K562 (cell line): ENCODE measurements around the gene SECISBP2. TPM values are rescaled to one million over a fixed set of nuclear protein-coding genes. Genes with fewer than 3 reads are reported as not detected.
A peak's percentile ranks its signal among the peaks of the same experiment; 100 is the strongest.

Source experiments
- ATAC-seq: fragments of 200-7000 bp; cut with Tn5 transposase; 3 replicates; pipeline ENCODE4 v1.9.1; 2020; ENCODE audit warnings: moderate library complexity
- BruUV-seq: library from RNA; stranded (reverse); fragments of 400-500 nt; replicated peaks from 2 replicates; lab custom pipeline; 2021; lab: Mats Ljungman, UMichigan
- CTCF ChIA-PET: fragments of 300-600 bp; formaldehyde crosslinking; extraction: SDS; loops from one replicate; lab custom pipeline; 2021; ENCODE audit warnings: low intra/inter-chr PET ratio; lab: Yijun Ruan, JAX
- POLR2A ChIA-PET: fragments of 300-600, 350-650 bp; sonication (Branson Sonifier 250); formaldehyde crosslinking; extraction: SDS; loops from one replicate; lab custom pipeline; 2021; ENCODE audit warnings: antibody characterized with exemption, inconsistent platforms; lab: Yijun Ruan, JAX
- DNase-seq, 4 experiments: peaks; one replicate each; pipeline versions ENCODE4 v3.0.0 to v3.0.0-alpha.2; 2011 to 2018; ENCODE audit warnings: low spot score in 3 of 4, mixed read lengths in 3 of 4; ENCODE audit errors: extremely low read depth in 1 of 4
- FAIRE-seq: peaks from 2 replicates; lab custom pipeline; 2011; peaks lifted over from hg19 to GRCh38; lab: Jason Lieb, UNC
- H2AFZ ChIP-seq: 2 replicates; pipeline ENCODE4 v1.6.0; 2011; ENCODE audit warnings: low read depth, low read length, control low read depth, inconsistent platforms
- H3K27ac ChIP-seq: fragments of 200-600 bp; 3 replicates; pipeline ENCODE4 v1.8.0; 2011; ENCODE audit warnings: low read depth, mild to moderate bottlenecking, control low read depth, inconsistent platforms, low read length, moderate library complexity, mixed read lengths; ENCODE audit errors: extremely low read depth
- H3K27me3 ChIP-seq, 2 experiments: fragments of 300-600 bp in 1 of 2; 2 replicates in 1 of 2; 3 replicates in 1 of 2; pipeline versions ENCODE4 v1.6.0 to v1.8.0; 2011; ENCODE audit warnings: inconsistent platforms in 2 of 2, low read length in 2 of 2, mild to moderate bottlenecking in 1 of 2, mixed read lengths in 1 of 2, moderate library complexity in 1 of 2; ENCODE audit not compliant: control insufficient read depth in 2 of 2, insufficient read depth in 2 of 2
- H3K36me3 ChIP-seq: fragments of 300-600 bp; 3 replicates; pipeline ENCODE4 v1.8.0; 2011; ENCODE audit warnings: mild to moderate bottlenecking, low read length, inconsistent platforms; ENCODE audit not compliant: control insufficient read depth, insufficient read depth
- H3K4me1 ChIP-seq, 2 experiments: fragments of 200-600 bp in 1 of 2; replicated peaks in 1 of 2; 2 replicates in 1 of 2; 3 replicates in 1 of 2; pipeline versions ENCODE4 v1.5.1 to v1.8.0; 2011; ENCODE audit warnings: inconsistent platforms in 2 of 2, low read length in 2 of 2, mild to moderate bottlenecking in 1 of 2, mixed read lengths in 1 of 2, moderate library complexity in 1 of 2; ENCODE audit not compliant: control insufficient read depth in 2 of 2, insufficient read depth in 2 of 2
- H3K4me2 ChIP-seq: 2 replicates; pipeline ENCODE4 v1.6.1; 2011; ENCODE audit warnings: low read length, control low read depth, inconsistent platforms, mixed read lengths; ENCODE audit not compliant: insufficient read depth
- H3K4me3 ChIP-seq: fragments of 200-600 bp; sonication (generic), shearing (Covaris generic); 2 replicates; pipeline ENCODE4 v1.5.1; 2016; ENCODE audit warnings: control low read depth, inconsistent platforms
- H3K79me2 ChIP-seq: fragments of 200-600 bp; 3 replicates; pipeline ENCODE4 v1.8.0; 2011; ENCODE audit warnings: low read length, inconsistent platforms; ENCODE audit not compliant: control insufficient read depth, insufficient read depth
- H3K9ac ChIP-seq, 2 experiments: 2 replicates each; pipeline versions ENCODE4 v1.6.0 to v1.6.1; 2011; ENCODE audit warnings: low read depth in 2 of 2, low read length in 2 of 2, control low read depth in 1 of 2, inconsistent platforms in 1 of 2, mild to moderate bottlenecking in 1 of 2, mixed read lengths in 1 of 2; ENCODE audit not compliant: insufficient read depth in 1 of 2
- H3K9me1 ChIP-seq: one replicate; pipeline ENCODE4 v1.6.0; 2011; ENCODE audit warnings: inconsistent platforms, mild to moderate bottlenecking, low read length, moderate library complexity; ENCODE audit not compliant: control insufficient read depth, insufficient read depth
- H3K9me3 ChIP-seq: replicated peaks from 2 replicates; pipeline ENCODE4 v1.5.1; 2011; ENCODE audit warnings: low read depth, low read length, inconsistent platforms; ENCODE audit not compliant: control insufficient read depth, insufficient read depth
- H4K20me1 ChIP-seq: replicated peaks from 2 replicates; pipeline ENCODE4 v1.6.1; 2011; ENCODE audit warnings: low read length, inconsistent platforms, mixed read lengths; ENCODE audit not compliant: control insufficient read depth, insufficient read depth
- CBFB ChIP-seq: sonication (generic); formaldehyde crosslinking; IDR thresholded peaks from 2 replicates; pipeline ENCODE4 v1.4.0; 2020; ENCODE audit warnings: mild to moderate bottlenecking, missing genetic modification reagents
- CEBPB ChIP-seq: fragments of 450-650 bp; IDR thresholded peaks from 2 replicates; pipeline ENCODE4 v1.6.1; 2016; ENCODE audit warnings: missing genetic modification characterization, missing compliant biosample characterization
- MAFF ChIP-seq: IDR thresholded peaks from 2 replicates; pipeline ENCODE4 v1.6.1; 2012; ENCODE audit warnings: low read length, improper control_type of control experiment
- MAFG ChIP-seq: fragments of 450-650 bp; conservative IDR thresholded peaks from 2 replicates; pipeline ENCODE4 v1.6.1; 2016; ENCODE audit warnings: missing genetic modification characterization, missing compliant biosample characterization
- RBM39 ChIP-seq: fragments of 200-400 bp; formaldehyde crosslinking; optimal IDR thresholded peaks from 2 replicates; pipeline ENCODE3; 2018; ENCODE audit warnings: low read depth, low read length
- SIN3B ChIP-seq: fragments of 450-650 bp; IDR thresholded peaks from 2 replicates; pipeline ENCODE4 v1.6.1; 2017; ENCODE audit warnings: low read depth, mild to moderate bottlenecking, moderate library complexity
- SMARCB1 ChIP-seq: IDR thresholded peaks from 2 replicates; pipeline ENCODE4 v1.6.1; 2011; ENCODE audit warnings: improper control_type of control experiment, low read depth; ENCODE audit not compliant: insufficient read length
- USF2 ChIP-seq: sonication (generic); formaldehyde crosslinking; IDR thresholded peaks from 2 replicates; pipeline ENCODE4 v1.5.0; 2020; ENCODE audit warnings: missing genetic modification reagents
- ZNF174 ChIP-seq: fragments of 250-450 bp; sonication (Bioruptor Pico); IDR thresholded peaks from 2 replicates; pipeline ENCODE4 v1.4.0; 2020; ENCODE audit warnings: mild to moderate bottlenecking
- ZNF197 ChIP-seq: fragments of 200-800 bp; sonication (Bioruptor generic); IDR thresholded peaks from 2 replicates; pipeline ENCODE4 v1.6.1; 2016; ENCODE audit warnings: low read depth, missing genetic modification characterization, missing compliant biosample characterization
- ZNF316 ChIP-seq: fragments of 450-650 bp; IDR thresholded peaks from 2 replicates; pipeline ENCODE4 v1.6.1; 2016
- ZNF347 ChIP-seq: fragments of 450-650 bp; formaldehyde crosslinking; IDR thresholded peaks from 2 replicates; pipeline ENCODE4 v1.4.0; 2020; ENCODE audit warnings: low read depth, mild to moderate bottlenecking, moderate library complexity
- ZNF76 ChIP-seq: fragments of 250-450 bp; sonication (Bioruptor Pico); IDR thresholded peaks from 2 replicates; pipeline ENCODE4 v1.4.0; 2020; ENCODE audit warnings: mild to moderate bottlenecking, moderate library complexity, borderline replicate concordance
- WGBS: fragments of 100-300 bp; shearing (Covaris generic); methylation state at CpG from one replicate; pipeline ENCODE4 v1.1.6; 2016; ENCODE audit warnings: low coverage, mixed read lengths; ENCODE audit not compliant: insufficient coverage; ENCODE audit errors: missing lambda C conversion rate; 5-methylcytosine and 5-hydroxymethylcytosine counted together
- in situ Hi-C: fragments of 300-500 bp; cut with MboI; formaldehyde crosslinking; loops from 4 replicates; pipeline ENCODE4 v1.15.0; 2018; ENCODE audit warnings: inconsistent platforms, mixed read lengths
- intact Hi-C: fragments of 100-400 bp; cut with micrococcal nuclease; formaldehyde crosslinking; loops from 2 replicates; pipeline ENCODE4 v1.14.2; 2022
- polyA plus RNA-seq, 8 experiments: library from polyadenylated mRNA; depleted of rRNA in 4 of 8; stranded (reverse) in 5 of 8; unstranded in 3 of 8; fragments of >200 nt; fragmentation: Nextera tagmentation in 2 of 8; fragmentation: Illumina TruSeq in 1 of 8; extraction: Ambion mirVana in 2 of 8; extraction: Trizol in 1 of 8; gene quantifications; 2 replicates each; pipeline versions ENCODE4 v1.2.1 to v1.2.3, GENCODE V29; 2011 to 2014; ENCODE audit warnings: inconsistent platforms in 1 of 8, missing spikeins in 1 of 8
- total RNA-seq, 7 experiments: library from RNA; depleted of rRNA in 6 of 7; stranded (reverse); fragments of >200 nt in 6 of 7; fragmentation: Illumina TruSeq in 2 of 7; extraction: Trizol in 2 of 7; gene quantifications; 2 replicates each; pipeline versions ENCODE4 v1.2.1 to v1.2.3, GENCODE V29; 2011 to 2021; ENCODE audit warnings: low replicate concordance in 1 of 7
- TF ChIP-seq, protein P1 (sequence below): fragments of 450-650 bp; IDR thresholded peaks from 2 replicates; pipeline ENCODE4 v1.6.1; 2016; ENCODE audit warnings: low read depth

Gene SECISBP2
- total and polyA plus RNA-seq, 9 of the 15 experiments (the other 6 are each of a cell fraction or from before 2014, with no cell fraction given), result 3.2 to 41.6 (median 26.1) TPM

DNA sequence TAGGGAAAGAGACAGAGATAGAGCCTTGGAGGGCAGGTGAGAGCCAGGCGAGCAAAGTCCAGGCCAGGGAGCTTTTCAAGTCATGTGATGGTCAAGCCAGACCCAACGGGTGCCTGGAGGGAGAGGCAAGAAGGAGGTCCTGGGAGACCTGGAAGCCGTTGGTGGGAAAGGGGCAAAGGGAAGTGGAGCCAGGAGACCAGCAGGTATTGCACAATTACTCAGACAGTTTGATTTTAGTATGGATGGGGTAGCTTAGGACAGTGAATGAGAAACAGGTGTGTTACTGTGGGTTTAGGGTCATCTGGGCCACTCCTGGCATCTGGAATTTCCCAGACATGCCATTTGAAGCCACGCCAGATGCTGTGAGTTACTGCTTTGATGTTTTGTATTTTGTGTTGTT, 5.1 kb downstream of the SECISBP2 start (continued):
- TF ChIP-seq, protein P1, sequence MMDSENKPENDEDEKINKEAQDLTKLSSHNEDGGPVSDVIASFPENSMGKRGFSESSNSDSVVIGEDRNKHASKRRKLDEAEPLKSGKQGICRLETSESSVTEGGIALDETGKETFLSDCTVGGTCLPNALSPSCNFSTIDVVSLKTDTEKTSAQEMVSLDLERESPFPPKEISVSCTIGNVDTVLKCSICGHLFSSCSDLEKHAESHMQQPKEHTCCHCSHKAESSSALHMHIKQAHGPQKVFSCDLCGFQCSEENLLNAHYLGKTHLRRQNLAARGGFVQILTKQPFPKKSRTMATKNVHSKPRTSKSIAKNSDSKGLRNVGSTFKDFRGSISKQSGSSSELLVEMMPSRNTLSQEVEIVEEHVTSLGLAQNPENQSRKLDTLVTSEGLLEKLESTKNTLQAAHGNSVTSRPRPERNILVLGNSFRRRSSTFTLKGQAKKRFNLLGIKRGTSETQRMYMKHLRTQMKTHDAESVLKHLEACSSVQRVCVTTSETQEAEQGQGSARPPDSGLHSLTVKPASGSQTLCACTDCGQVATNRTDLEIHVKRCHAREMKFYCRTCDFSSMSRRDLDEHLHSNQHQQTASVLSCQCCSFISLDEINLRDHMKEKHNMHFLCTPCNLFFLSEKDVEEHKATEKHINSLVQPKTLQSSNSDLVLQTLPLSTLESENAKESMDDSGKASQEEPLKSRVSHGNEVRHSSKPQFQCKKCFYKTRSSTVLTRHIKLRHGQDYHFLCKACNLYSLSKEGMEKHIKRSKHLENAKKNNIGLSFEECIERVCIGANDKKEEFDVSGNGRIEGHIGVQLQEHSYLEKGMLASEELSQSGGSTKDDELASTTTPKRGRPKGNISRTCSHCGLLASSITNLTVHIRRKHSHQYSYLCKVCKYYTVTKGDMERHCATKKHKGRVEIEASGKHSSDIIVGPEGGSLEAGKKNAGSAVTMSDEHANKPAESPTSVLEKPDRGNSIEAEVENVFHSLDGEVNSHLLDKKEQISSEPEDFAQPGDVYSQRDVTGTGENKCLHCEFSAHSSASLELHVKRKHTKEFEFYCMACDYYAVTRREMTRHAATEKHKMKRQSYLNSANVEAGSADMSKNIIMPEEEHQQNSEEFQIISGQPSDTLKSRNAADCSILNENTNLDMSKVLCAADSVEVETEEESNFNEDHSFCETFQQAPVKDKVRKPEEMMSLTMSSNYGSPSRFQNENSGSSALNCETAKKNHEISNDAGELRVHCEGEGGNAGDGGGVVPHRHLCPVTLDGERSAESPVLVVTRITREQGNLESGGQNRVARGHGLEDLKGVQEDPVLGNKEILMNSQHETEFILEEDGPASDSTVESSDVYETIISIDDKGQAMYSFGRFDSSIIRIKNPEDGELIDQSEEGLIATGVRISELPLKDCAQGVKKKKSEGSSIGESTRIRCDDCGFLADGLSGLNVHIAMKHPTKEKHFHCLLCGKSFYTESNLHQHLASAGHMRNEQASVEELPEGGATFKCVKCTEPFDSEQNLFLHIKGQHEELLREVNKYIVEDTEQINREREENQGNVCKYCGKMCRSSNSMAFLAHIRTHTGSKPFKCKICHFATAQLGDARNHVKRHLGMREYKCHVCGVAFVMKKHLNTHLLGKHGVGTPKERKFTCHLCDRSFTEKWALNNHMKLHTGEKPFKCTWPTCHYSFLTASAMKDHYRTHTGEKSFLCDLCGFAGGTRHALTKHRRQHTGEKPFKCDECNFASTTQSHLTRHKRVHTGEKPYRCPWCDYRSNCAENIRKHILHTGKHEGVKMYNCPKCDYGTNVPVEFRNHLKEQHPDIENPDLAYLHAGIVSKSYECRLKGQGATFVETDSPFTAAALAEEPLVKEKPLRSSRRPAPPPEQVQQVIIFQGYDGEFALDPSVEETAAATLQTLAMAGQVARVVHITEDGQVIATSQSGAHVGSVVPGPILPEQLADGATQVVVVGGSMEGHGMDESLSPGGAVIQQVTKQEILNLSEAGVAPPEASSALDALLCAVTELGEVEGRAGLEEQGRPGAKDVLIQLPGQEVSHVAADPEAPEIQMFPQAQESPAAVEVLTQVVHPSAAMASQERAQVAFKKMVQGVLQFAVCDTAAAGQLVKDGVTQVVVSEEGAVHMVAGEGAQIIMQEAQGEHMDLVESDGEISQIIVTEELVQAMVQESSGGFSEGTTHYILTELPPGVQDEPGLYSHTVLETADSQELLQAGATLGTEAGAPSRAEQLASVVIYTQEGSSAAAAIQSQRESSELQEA, result 0 out of 2 replicates have a peak, but pooled peaks have one; percentile 29
- peak; percentile 88 for TF ChIP-seq CEBPB (tag)

DNA sequence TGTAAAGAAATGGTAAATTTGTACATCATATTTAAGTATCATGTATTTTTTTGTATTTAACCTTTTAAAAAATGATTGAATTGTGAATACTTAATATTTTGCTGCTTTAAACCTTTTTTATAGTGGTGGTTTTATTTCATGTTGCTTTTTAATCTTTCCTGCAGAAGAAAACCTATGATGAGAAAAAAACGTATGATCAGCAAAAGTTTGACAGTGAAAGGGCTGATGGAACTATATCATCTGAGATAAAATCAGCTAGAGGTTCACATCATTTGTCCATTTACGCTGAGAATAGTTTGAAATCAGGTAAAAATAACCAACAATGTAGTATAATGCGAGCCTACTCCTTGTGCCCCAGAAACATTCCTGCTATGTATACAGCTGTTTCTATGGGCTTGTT, 7.4 kb downstream of the SECISBP2 start:
- ATAC-seq, result no peak
- Histone ChIP-seq H3K36me3 (peaks cover 44% of the 10 kb centered on the region; the same call in 2 of the 3 replicates), H3K9ac (no peak overlapping the region), H3K4me3 (no peak overlapping the region), H3K9me3 (no peaks in the 10 kb centered on the region), H3K9me1 (no peaks in the 10 kb centered on the region), H3K4me1 (peaks cover 9 to 17% of the 10 kb centered on the region in 2 experiments), H3K79me2 (peaks cover 38% of the 10 kb centered on the region), H2AFZ (no peak overlapping the region), H3K27me3 (no peaks in the 10 kb centered on the region), H3K27ac (no peak overlapping the region), H4K20me1 (no peaks in the 10 kb centered on the region), H3K4me2 (no peak overlapping the region)
- in situ Hi-C loops (no loop called here), intact Hi-C loops (no loop called here)
- ChIA-PET POLR2A (interaction anchor here (1.8 kb wide), 1 partner anchor 14 kb away, joined by 6 read pairs; no protein-coding TSS in a partner anchor), CTCF (no interaction called here)
- no peak for DNase-seq
- FAIRE-seq, result no peak
- 91% methylated on average over 3 of the region's 3 CpGs for WGBS
- no TSS peak for BruUV-seq
- TF ChIP-seq ZNF76 (no peak), ZNF197 (no peak), ZNF174 (CRISPR knock-in tag) (no peak), MAFG (tag) (0 out of 2 replicates have a peak, but pooled peaks have one; percentile 23), MAFF (peak; percentile 14; the same call in 1 of the 2 replicates), ZNF316 (peak; percentile 75), CBFB (CRISPR knock-in tag) (no peak), ZNF347 (no peak), SMARCB1 (no peak), RBM39 (no peak), USF2 (no peak), SIN3B (no peak)
